ENCODE results near the gene PHTF2.

- TF ChIP-seq CTCF (conservative IDR thresholded peaks at IDR 0.05; ENCODE audit: low read length) (peak; percentile 69), EZH2phosphoT487 (IDR thresholded peaks at IDR 0.05; ENCODE audit: borderline replicate concordance, low read depth, low read length) (no peak)
These were observed 191.5 kb downstream of the PHTF2 start for GRCh38 chr7:77989981-77990566.

Measured in OCI-LY7 (cell line).